Measurements from ENCODE around the gene COL23A1.

Gene COL23A1

DNA sequence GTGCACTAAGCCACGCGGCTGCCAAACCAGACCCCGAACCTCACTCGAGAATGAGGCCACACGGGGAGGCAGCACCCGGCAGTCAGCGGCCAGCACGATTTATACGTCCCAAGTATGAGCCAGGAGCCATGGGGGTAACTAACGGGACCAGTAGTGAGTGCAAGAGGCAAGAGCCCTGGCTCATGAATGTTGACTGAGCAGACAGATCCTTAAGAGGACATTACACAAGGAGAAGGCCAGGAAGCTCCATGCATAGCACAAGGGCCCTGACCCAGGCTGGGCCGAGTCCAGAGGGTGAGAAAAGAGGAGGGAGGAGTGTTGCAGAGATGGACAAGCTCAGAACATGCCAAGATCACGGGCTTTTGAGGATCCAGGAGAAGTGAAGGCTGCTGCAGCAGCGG is 299.0 kb downstream of the COL23A1 start:
- DNase-seq, result no peak

DNA sequence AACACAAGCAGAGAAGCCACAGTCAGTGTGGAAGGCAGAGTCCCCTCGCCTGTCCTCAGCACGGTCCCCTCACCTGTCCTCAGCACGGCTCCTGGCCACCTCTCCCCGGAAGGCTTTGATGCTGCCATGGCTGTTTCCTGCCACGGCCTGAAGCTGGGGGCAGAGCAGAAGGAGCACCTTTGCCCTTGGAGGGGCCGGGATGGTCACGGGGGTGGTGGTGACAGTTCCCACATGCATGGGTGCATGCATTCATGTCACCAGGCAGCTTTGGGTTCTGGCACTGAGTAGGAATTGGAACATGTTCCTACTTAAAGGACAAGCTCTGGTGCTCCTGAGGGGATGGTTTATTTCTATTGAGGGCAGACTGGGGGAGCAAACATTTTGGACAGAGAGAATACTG is 299.8 kb downstream of the COL23A1 start:
- DNase-seq, result no peak

DNA sequence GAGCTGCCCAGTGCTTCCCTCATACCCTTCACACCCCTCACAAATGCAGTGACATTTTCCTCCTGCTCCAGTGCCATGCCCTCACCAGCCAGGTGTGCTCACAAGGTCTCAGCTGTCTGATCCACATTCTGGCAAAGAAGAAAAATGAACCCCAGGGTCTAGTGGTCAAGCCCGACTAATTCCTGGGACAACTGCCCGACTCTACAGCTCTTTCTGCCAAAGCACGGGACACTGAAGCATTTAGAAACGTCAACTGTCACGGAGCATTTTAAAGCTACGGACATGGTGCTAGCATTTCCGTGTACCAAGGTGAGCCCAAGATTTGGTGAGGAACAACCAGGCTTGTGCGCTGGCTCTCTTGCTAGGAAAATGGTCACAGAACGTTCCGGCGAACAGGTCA is 300.8 kb downstream of the COL23A1 start:
- DNase-seq, result no peak

DNA sequence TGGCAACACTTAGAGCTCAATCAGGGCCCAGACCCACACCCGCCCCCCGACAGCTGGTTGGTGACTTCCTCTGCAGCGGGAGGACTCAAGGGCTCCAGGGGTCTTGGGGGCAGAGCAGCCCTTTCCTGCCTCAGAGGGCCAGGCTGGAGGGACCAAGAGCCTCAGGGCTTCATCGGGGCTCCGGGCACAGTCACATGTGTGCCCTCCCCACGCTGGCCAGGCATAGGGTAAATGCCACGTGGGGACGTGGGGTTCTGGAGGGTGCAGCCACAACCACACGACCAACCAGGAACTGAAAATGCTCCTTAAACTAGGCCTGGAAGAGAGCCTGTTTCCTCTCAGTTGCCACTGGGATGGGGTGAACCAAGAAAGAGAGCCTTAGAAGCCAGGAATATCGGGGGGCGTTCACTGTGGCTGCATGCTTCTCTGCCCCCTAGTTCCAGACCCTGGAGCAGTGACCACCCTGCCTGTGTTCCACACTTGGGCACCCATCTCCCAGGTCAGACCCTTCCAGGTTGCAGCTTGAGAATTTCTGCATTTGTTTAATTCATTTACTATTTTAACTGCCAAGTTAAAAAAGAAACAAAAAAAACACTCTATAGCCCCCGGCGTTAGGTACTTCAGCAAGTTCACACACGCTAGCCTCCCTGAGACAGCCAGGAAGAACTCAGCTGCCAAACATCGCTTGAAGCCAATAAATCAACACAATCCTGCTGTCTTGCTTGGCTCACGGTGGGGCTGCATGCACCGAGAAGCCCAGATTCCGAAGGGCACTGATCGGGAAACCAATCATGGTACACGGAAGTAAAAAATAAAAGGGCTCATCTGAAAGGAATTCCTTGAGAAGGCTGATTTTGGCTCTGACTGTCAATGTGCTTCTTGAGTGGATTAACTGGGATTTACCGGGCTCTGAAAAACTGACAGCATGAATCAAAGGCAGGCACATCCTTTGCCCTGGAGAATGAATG is 301.5 kb downstream of the COL23A1 start:
- DNase-seq, result no peak

DNA sequence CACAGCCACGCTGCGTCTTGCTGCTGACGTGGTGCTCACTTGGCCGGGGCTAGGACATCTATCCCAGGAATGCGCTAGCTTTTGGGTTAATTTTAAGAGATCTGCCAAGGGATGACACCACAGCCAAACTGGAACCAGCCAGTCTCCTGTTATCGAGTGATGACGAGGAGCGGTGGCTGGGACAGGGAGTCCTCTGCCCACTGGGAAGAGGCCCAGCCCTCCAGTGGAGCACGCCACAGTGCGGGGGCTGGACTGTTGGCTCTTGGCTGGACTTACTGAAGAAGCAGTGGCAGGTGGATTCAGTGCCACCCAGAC is 302.4 kb downstream of the COL23A1 start:
- no peak for DNase-seq

DNA sequence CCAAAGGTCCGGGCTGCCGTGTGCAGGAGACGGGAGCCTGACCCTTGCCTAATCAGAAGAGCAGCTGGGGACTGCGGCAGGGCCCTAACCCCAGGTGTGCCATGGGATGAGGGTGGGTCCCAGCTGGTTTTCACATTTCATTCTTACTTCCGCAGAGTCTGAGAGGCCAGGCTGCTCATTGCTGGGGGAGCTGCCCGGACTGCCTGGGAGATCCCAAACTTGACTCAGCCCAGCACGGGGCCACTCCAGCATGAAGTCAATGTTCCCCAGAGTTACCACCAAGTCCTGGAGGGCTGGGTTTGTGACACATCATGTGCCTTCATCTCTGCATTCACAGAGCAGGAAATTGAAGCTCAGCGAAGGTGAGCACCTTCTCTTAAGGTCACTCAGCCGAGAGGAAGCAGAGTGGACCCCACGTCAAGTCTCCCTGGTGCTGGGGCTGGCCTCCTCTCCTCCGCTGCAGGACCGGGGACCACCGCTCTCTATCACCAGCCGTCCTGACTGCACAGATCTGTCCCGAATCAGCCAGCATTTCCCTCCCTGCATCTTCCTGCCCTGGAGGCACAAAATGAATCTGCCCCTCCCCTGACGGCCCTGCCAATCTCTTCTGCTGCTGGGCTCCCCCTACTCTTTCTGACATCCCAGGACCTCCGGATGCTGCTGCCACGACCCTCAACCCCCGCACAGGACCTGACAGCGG is 303.0 kb downstream of the COL23A1 start:
- DNase-seq, result no peak

DNA sequence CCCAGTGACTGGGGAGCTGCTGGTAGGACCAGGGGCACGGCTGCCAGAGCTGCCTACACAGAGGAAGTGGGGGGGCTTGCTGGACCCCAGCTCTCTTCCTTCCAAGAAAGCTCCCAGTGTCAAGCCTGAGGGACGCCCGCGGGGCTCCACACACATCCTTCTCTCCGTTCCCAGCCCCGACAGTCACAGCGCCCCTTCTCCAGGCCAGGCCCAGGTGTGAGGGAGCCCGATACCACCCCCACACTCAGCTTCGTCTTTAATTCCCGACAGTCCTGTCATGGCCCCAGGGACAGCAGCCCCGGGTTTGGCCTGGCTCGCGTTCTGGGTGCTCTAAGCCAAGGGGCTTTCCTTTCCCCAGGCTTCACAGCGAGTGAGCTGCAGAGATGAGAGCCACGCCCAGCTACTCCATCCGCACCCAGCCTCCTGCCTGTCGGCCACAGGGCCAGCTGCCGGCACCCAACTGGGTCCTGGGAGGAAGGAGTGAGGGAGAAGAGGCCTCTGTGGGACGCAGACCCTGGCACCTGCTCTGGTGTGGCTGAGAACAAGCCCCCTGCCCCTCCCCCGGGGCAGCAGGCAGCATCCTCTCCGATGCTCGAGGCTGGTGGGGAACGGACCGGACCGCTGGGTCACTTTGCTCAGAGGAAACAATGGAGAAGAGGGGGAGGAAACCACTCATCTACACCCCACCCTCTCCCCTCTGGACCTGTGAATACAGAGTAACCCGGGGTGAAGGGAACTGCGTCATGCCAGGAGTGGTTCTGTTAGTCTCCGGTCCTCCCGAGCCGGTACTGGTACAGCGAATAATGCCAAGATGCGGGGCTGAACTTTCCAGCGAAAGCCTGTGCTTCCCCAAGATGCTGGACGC is 303.7 kb downstream of the COL23A1 start:
- DNase-seq, result no peak

DNA sequence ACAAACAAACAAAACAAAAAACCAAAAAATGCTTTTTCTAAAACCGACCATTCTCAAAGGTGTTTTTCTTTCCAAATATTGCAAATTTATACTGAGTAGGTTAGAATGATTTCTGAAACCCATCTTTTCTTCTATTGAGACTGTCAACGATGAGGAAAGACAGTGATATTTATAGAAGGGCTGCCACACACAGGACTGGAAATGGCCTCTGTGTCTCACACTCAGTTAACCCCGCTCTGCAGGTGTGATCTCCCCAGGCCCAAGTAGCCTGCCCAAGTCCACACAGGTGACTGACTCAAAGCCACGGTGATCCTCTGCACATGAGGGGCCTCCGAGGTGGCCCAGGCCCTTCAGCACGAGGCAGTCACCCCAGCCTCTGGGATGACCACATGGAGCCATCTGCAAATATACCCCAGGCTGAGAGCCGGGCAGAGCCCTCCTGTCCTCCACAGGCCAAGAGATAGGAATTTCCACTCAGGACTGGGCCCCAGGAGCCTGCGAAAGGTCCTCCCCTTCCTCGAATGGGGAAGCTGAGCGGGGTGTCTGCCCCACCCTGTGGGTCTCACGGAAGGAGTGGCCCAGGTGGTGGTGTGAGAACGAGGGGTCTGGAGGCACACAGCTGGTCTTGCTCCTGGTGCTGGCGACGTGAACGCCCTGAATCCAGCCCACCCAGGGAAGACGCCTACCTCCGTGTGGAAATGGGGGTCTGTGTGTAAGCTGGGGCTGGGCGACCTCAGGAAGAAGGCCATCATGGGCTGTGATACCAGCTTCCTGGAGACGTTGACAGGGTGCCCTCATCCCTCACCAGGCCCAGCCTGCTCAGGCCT is 304.6 kb downstream of the COL23A1 start:
- DNase-seq, result no peak

DNA sequence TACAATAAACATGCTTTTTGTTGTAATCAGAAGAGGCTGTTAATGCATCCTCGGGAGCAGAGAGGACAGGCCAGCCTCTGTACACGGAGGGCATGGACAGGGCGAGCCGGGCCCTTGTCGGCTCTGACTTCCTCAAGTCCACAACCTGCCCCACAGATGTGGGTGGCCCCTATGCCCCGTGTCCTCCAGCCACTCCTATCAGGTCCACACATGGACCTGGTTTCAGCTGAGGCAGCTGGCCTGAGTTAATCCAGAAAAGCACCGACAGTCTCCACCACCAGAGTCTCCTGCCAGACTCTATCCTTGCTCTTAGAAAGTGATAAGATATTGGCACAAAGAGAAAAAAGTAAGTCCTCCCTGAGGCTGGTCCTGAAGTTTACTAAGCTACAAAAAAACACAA is 305.2 kb downstream of the COL23A1 start:
- DNase-seq, result no peak

DNA sequence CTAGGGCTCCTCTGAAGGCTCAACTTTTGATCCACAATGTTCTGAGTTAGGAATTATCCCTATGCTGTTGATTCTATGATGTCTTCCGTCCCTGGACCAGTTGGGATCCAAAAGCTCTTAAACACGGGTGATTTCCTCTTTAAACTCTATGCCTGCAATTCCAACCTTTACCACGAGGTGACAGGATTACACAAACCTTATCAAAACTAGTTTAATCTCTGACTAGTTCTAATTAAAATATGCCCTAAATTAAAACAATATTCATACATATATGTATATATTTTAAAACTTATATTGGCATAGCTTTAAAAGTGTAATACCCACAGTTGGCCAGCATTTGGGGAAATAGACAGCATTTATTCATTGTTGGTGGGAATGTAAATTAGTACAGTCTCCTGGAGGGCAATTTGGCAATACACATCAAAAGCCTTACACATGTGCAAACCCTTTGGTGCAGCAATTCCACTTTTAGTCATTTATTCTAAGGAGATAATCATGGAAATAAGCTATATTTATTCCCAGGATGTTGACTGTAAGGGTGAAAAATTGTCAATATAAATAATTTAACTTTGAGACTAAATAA is 306.0 kb downstream of the COL23A1 start:
- no peak for DNase-seq

DNA sequence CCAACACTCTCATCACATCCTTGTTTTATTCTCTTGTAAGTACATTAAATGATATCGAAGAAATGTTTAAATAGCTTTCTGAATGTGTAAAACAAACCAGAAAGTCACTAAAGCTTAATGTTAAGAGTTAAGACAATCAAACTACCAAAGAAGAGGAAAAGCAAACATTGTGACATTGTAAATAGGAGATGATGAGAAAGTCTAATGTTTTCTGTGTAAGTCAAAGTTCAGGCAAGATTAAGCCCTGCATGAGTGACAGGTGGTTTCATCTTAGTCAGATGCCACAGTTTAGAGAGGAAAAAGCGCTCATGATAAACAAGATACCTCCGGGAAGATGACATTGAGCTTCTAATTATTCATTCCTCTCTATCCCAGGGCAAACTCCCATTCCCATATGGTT is 306.7 kb downstream of the COL23A1 start:
- DNase-seq, result no peak

DNA sequence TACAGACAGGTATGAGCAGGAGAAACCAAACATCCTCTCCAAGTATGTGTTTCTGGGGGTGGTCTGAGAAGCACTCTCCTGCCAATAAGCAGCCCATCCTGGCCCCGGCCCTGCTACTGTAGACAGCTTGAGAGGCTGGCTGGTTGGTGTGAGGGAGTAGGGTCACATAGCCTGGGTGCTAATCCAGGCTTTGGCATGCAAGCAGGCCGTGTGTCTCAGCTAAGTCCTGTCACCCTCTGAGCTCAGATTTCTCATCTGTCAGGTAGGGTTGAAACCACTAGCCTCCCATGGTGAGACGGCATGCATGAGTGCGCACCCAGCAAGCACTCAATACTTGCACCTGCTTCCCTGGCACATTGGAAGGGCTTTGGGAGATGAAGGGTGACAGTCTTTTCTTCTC is 307.8 kb downstream of the COL23A1 start:
- no peak for DNase-seq

DNA sequence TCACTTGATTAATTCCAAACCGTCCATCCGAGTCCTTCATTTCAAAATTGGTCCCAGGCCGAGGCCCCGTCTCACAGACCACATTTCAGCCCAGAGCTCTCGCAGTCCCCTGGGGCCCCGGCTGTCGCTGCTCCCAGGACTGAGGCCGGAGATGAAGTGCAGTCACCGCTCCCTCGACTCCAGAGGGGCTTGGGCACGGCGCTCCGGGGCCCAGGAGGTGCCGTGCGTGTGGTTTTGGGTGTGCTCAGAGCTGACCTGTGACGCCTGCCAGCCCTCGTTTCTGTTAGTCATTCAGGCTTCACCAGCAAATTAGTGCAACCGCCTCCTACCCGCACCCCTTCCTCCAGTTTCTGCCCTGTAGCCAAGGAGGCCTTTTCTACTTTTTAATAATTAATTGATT is 308.9 kb downstream of the COL23A1 start:
- DNase-seq, result no peak

DNA sequence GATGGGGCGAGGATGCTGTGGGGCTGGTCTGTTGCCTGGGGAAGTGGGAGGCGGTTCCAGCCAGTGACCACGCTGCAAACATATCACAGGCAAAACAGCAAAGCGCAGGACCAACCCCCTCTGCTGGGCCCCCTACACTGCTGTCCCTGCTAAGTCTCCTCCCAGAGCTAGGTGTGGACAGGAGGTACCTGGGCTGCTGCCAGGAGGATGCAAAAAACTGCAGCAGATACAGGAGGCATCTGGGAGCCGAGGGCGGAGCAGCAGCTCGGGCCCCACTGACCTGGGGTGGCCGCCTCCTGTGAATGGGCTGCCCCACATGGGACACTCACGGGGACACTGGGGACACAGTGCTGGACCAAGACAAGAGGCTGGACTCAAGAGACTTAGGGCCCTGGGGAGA is 309.6 kb downstream of the COL23A1 start:
- no peak for DNase-seq

DNA sequence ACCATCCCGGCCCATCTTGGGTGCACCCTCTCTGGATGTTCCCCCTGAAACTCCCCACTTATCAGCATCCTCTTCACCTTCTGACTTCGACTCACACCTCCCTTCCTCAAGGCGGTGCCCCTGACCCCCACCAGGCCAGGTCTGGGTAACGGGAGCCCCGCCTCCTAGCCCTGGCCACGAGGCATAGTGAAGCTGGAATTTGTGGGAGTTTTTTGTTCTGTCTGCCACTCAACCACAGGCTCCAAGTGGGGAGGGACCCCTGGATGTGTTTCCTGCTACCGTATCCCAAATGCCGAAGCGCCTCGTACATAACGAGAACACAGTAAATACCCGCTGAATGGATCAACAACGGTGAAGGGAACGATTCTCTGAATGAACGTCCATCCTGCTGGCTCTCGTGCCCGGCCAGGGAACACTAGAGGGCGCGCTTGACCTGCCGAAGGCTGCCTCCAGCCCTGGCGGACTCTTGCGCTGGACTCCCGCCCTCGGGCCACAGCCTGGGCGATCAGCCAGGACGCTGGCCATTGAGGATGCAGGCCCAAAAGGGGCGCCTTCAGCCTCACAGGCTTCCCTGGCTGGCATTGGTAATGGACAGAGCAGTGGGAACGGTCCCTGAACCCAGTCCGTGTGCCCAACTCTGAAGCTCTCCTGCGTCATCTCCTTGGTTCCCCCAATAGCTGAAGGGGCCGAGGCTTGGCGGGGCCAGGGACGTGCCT is 310.3 kb downstream of the COL23A1 start:
- peak; percentile 74 to 79 for DNase-seq

DNA sequence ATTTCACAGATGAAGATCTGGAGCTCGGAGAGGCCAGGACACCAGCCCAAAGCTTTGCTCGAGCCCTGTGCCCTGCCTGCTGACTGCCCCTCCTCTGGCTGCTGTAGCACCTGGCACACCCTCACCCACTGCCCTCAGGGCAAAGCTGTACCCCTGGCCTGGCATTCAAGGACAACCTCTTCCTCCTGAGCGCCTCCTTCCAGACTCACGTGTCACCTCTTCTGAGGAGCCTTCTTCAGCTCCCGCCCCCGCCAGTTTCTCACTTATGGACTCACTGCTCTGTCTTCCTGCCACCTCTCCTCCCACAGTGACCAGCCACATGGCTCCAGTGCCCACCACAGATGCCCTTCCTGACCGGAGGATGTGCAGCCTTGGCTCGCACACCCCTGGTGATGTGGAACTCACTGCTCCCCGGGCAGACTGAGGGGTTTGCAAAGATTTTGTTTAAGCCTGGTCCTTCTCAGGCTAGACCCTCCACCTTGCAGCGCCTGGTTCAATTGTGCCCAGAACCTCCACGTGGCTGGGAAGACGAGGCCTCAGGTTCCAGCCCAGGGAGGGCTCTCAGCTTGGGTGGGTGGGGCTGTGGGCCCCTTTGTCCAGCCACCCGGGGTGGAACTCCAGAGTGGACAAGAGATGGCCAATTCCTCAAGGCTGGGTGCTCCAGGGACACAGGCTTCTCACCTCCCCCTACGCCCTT is 311.0 kb downstream of the COL23A1 start:
- DNase-seq, result no peak

DNA sequence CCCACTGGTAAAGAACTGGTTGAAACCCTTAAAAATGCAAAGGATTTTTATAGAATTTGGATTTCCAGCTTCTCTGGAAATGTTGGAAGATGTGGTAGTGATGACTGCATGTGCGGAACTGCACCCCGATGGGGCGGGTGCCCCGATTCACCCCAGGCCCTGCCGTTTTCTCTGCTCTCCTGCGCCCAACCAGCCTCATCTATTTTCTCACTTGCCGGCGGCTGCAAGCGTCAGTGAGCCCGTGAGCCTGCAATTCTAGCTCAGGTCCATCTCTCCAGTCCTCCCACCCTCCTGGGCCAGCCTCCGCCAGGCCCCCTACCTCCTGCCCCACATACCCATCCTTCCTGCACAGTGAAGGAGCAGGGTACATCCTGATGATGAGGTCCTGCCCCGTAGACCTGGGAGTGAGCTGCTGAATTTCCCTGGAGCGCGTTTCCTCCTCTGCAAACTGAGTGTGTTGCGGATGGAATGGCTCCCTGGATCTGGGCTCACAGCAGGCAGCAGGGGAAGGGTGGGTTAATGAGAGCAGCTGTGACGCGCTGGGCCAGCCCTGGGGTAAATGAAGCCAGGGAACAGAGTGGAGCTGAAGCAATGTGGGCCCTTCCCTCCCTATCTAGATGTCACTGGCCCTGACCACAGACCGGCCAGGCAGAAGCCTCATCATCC is 311.7 kb downstream of the COL23A1 start:
- DNase-seq, result no peak

DNA sequence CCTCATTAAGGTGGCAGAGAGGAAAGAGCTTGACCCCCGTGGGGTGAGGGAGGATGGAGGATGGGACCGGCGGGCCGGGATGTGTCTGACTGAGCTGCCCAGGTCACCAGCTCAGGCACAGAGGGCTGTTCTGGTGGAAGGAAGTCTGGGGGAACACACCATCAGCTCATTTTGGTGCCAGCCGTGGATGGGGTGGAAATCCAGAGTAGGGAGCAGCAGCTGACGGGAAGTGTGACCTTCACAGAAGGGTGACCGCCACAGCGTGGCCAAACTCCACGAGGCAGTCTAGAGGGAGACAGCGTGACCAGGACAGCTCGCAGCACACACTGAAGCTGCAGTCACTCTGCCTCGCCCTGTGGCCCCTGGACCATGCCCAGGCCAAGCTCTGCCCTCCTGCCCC is 312.3 kb downstream of the COL23A1 start:
- no peak for DNase-seq

DNA sequence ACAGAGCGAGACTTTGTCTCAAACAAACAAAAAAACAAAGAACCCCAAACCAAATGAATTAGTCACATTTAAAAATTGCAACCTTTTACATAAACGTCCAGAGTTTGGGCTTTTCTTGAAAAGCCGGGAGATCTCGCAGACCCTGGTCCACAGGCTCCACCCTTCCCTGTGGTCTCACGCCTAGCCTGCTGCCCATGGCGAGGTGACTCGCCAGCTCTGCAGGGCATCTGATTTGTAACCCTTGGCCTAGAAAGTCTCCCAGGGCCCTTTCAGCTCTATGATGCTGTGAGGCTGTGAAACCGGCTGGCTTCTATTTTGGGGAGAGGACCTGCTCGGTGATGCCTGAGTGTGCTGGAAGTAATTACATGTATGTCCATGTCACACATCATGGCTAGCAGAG is 312.8 kb downstream of the COL23A1 start:
- DNase-seq, result no peak
